Measurements from ENCODE around the gene DBF4B. TPM values are rescaled to one million over a fixed set of nuclear protein-coding genes. Genes with fewer than 3 reads are reported as not detected.
A peak's percentile ranks its signal among the peaks of the same experiment; 100 is the strongest.

Gene DBF4B
- total and polyA plus RNA-seq, 11 donors: 1.4 to 5.3 (median 3.8) TPM

DNA sequence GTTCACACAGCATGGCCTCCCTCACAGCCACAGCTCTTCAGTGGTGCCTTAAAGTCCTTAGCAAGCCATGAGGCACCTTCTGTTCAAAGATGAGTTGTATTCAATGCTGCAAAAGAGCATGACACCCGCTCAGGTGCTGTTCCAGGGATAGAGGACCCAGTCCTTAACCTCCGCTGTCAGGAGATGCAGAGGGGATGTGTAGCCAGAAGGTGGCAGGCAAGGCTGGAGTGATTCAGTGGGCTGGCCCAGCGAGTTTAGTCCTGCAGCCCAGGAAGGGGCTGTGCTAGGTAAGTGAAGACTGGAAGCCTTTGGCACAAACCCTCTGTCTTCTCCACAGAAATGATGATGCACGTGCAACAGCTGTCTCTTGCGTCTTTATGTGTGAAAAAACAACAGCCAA, 25.3 kb downstream of the DBF4B start:
- DNase-seq: peak in 1 of 5 donors; percentile 37
- no peak for TF ChIP-seq POLR2A (IDR thresholded peaks at IDR 0.05)
- peak in 7 of 12 donors; percentile 16 to 46 (median 33) for TF ChIP-seq CTCF (IDR thresholded peaks at IDR 0.05)
- intact Hi-C loops (cut with DNase I): no loop called here
- Histone ChIP-seq H3K36me3 (peaks cover 0 to 26% (median 8%) of the 10 kb centered on the region in 9 donors), H3K27ac (no peak overlapping the region), H3K4me1 (no peaks in the 10 kb centered on the region), H3K27me3 (no peaks in the 10 kb centered on the region), H3K4me3 (no peak overlapping the region), H3K9me3 (no peaks in the 10 kb centered on the region)
- peak; percentile 58 to 81 (median 65) for ATAC-seq
- WGBS, 4 donors: 67 to 72% (median 68%) methylated on average over 5 of the region's 5 CpGs

- TF ChIP-seq CTCF (IDR thresholded peaks at IDR 0.05): no peak
- no peak for TF ChIP-seq POLR2A (IDR thresholded peaks at IDR 0.05)
- 57 to 82% (median 74%) methylated on average over 2 of the region's 2 CpGs for WGBS, 4 donors
- peak in 3 of 4 donors; percentile 18 to 63 (median 23) for ATAC-seq
- no peak for DNase-seq
- peaks cover 0 to 26% (median 8%) of the 10 kb centered on the region in 9 donors for H3K36me3 ChIP-seq
- H3K4me1 ChIP-seq: no peaks in the 10 kb centered on the region
- no peak overlapping the region for H3K27ac ChIP-seq
- no peaks in the 10 kb centered on the region for H3K9me3 ChIP-seq
- intact Hi-C loops (cut with DNase I): no loop called here
- no peak overlapping the region for H3K4me3 ChIP-seq
- H3K27me3 ChIP-seq: no peaks in the 10 kb centered on the region
Measured at GRCh38 chr17:44734272-44734671, 25.8 kb downstream of the DBF4B start.

DNA sequence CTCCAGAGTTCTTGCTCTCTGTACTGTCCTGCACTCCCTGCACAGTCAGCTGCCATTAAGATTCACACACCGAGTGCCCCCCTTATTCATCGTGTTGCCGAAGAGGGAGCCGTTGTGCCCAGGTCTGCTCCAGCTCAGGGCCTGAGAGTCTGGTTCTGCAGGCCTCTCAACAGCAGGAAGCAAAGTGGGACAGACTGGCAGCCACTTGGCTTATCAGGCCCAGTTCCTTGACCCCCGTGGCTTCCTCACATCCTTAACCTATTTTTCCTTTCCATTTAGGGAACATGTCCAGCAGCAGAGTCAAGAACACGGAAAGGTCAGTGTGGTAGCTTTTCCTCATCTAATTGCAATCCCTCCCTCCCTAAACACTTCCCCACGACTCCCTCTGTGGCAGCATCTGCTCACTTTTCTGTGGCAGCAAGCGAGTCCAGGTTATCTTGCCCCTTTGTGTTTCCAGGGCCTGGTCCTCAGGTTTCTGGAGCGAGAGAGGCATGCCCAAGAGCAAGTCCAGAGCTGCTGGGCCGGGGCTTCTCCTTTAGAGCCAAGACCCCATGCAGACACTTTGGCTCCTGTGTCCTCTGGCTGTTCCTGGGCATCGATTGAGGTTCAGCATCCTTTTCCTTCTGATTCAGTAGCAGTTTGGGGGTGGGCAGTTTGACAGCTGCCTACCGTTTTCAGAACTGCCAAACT, 28.2 kb downstream of the DBF4B start:
- intact Hi-C loops (cut with DNase I): no loop called here
- Histone ChIP-seq H3K27me3 (no peaks in the 10 kb centered on the region), H3K36me3 (peaks cover 0 to 22% (median 5%) of the 10 kb centered on the region in 9 donors), H3K27ac (no peak overlapping the region), H3K9me3 (no peaks in the 10 kb centered on the region), H3K4me3 (no peak overlapping the region), H3K4me1 (no peaks in the 10 kb centered on the region)
- no peak for DNase-seq
- no peak for ATAC-seq
- WGBS, 4 donors: 66 to 81% (median 76%) methylated on average over 8 to 12 of the region's 12 CpGs
- TF ChIP-seq POLR2A (IDR thresholded peaks at IDR 0.05) (no peak), CTCF (IDR thresholded peaks at IDR 0.05) (no peak)

GRCh38 chr17:44738214-44738906, 29.9 kb downstream of the DBF4B start:
- H3K36me3 ChIP-seq: peaks cover 0 to 23% (median 5%) of the 10 kb centered on the region in 9 donors
- H3K27me3 ChIP-seq: no peaks in the 10 kb centered on the region
- TF ChIP-seq CTCF (IDR thresholded peaks at IDR 0.05) (no peak), POLR2A (IDR thresholded peaks at IDR 0.05) (no peak)
- H3K4me1 ChIP-seq: no peaks in the 10 kb centered on the region
- no peaks in the 10 kb centered on the region for H3K9me3 ChIP-seq
- 80 to 92% (median 88%) methylated on average over 1 to 3 of the region's 3 CpGs for WGBS, 4 donors
- intact Hi-C loops (cut with DNase I): no loop called here
- DNase-seq: no peak
- no peak for ATAC-seq
- H3K4me3 ChIP-seq: no peak overlapping the region
- H3K27ac ChIP-seq: no peak overlapping the region
